HCT116 (cell line): ENCODE results near the gene OPCML.

Experiments used
- CEBPB ChIP-seq: IDR thresholded peaks from 2 replicates; pipeline ENCODE4 v1.6.1; 2012; ENCODE audit warnings: low read depth
- EGR1 ChIP-seq: IDR thresholded peaks from 2 replicates; pipeline ENCODE4 v1.6.1; 2012; ENCODE audit warnings: low read depth
- EZH2 ChIP-seq: fragments of 200-600 bp; sonication (generic); IDR thresholded peaks from 2 replicates; pipeline ENCODE4 v1.6.1; 2017; ENCODE audit warnings: antibody characterized with exemption, mixed run types
- EZH2phosphoT487 ChIP-seq: fragments of 200-600 bp; IDR thresholded peaks from 2 replicates; pipeline ENCODE4 v1.6.1; 2018; ENCODE audit warnings: antibody characterized with exemption, borderline replicate concordance
- FOSL1 ChIP-seq: IDR thresholded peaks from 2 replicates; pipeline ENCODE4 v1.6.1; 2012; ENCODE audit warnings: low read depth
- JUND ChIP-seq: IDR thresholded peaks from 2 replicates; pipeline ENCODE4 v1.6.1; 2012
- POLR2A ChIP-seq: IDR thresholded peaks from 2 replicates; pipeline ENCODE4 v1.7.0; 2011; ENCODE audit warnings: borderline replicate concordance; ENCODE audit not compliant: insufficient read depth, insufficient read length; ENCODE audit errors: extremely low read depth
- SP1 ChIP-seq: IDR thresholded peaks from 2 replicates; pipeline ENCODE4 v1.6.1; 2012; ENCODE audit warnings: low read depth
- TCF7L2 ChIP-seq: IDR thresholded peaks from 2 replicates; pipeline ENCODE4 v1.7.0; 2011; ENCODE audit warnings: borderline replicate concordance, inconsistent platforms; ENCODE audit not compliant: insufficient read depth, insufficient read length; ENCODE audit errors: extremely low read depth
- TF ChIP-seq, protein P1 (sequence below), 3 experiments: fragments of 200-600 bp in 1 of 3; sonication (generic) in 1 of 3; IDR thresholded peaks in 2 of 3; conservative IDR thresholded peaks in 1 of 3; 2 replicates each; pipeline ENCODE4 v1.5.1; 2012 to 2017; ENCODE audit warnings: low read depth in 2 of 3, low read length in 2 of 3, antibody characterized with exemption in 1 of 3, borderline replicate concordance in 1 of 3, control low read depth in 1 of 3, mild to moderate bottlenecking in 1 of 3, mixed read lengths in 1 of 3, mixed run types in 1 of 3, moderate library complexity in 1 of 3; ENCODE audit not compliant: insufficient read depth in 1 of 3
- TF ChIP-seq, protein P2 (sequence below): IDR thresholded peaks from 2 replicates; pipeline ENCODE4 v1.6.1; 2012; ENCODE audit warnings: low read depth
- TF ChIP-seq, protein P3 (sequence below): IDR thresholded peaks from 2 replicates; pipeline ENCODE4 v1.6.1; 2012
- TF ChIP-seq, protein P4 (sequence below): IDR thresholded peaks from 2 replicates; pipeline ENCODE4 v1.6.1; 2012

DNA sequence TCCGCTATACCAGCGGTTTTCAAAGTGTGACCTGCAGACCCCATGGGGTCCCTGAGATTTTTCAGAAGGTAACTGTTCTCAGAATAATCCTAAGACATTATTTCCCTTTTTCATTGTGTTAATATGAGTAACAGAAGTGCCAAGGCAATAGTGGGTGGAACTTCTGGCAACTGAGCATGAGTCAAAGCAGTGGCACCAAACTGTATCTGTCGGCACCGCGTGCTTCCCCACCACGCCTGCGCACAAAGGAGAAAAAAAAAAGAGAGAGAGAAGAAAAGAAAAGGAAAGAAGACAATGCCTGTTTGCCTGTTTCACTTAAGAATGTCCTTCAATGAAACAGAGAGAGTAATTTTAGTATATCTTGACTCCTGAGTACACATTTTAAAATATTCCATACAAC is 679.9 kb downstream of the OPCML start:
- no peak for TF ChIP-seq POLR2A
- no peak for TF ChIP-seq CEBPB
- no peak for TF ChIP-seq TCF7L2
- TF ChIP-seq, protein P1, sequence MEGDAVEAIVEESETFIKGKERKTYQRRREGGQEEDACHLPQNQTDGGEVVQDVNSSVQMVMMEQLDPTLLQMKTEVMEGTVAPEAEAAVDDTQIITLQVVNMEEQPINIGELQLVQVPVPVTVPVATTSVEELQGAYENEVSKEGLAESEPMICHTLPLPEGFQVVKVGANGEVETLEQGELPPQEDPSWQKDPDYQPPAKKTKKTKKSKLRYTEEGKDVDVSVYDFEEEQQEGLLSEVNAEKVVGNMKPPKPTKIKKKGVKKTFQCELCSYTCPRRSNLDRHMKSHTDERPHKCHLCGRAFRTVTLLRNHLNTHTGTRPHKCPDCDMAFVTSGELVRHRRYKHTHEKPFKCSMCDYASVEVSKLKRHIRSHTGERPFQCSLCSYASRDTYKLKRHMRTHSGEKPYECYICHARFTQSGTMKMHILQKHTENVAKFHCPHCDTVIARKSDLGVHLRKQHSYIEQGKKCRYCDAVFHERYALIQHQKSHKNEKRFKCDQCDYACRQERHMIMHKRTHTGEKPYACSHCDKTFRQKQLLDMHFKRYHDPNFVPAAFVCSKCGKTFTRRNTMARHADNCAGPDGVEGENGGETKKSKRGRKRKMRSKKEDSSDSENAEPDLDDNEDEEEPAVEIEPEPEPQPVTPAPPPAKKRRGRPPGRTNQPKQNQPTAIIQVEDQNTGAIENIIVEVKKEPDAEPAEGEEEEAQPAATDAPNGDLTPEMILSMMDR (IDR thresholded peaks at IDR 0.05 in 2 of 3, conservative IDR thresholded peaks at IDR 0.05 in 1 of 3; ENCODE audit: borderline replicate concordance in 1 of 3, insufficient read depth in 1 of 3, low read depth in 2 of 3, low read length in 2 of 3): no peak
- no peak for TF ChIP-seq EZH2phosphoT487
- TF ChIP-seq, protein P2, sequence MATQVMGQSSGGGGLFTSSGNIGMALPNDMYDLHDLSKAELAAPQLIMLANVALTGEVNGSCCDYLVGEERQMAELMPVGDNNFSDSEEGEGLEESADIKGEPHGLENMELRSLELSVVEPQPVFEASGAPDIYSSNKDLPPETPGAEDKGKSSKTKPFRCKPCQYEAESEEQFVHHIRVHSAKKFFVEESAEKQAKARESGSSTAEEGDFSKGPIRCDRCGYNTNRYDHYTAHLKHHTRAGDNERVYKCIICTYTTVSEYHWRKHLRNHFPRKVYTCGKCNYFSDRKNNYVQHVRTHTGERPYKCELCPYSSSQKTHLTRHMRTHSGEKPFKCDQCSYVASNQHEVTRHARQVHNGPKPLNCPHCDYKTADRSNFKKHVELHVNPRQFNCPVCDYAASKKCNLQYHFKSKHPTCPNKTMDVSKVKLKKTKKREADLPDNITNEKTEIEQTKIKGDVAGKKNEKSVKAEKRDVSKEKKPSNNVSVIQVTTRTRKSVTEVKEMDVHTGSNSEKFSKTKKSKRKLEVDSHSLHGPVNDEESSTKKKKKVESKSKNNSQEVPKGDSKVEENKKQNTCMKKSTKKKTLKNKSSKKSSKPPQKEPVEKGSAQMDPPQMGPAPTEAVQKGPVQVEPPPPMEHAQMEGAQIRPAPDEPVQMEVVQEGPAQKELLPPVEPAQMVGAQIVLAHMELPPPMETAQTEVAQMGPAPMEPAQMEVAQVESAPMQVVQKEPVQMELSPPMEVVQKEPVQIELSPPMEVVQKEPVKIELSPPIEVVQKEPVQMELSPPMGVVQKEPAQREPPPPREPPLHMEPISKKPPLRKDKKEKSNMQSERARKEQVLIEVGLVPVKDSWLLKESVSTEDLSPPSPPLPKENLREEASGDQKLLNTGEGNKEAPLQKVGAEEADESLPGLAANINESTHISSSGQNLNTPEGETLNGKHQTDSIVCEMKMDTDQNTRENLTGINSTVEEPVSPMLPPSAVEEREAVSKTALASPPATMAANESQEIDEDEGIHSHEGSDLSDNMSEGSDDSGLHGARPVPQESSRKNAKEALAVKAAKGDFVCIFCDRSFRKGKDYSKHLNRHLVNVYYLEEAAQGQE: no peak
- TF ChIP-seq, protein P3, sequence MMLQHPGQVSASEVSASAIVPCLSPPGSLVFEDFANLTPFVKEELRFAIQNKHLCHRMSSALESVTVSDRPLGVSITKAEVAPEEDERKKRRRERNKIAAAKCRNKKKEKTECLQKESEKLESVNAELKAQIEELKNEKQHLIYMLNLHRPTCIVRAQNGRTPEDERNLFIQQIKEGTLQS: no peak
- TF ChIP-seq FOSL1: no peak
- TF ChIP-seq, protein P4, sequence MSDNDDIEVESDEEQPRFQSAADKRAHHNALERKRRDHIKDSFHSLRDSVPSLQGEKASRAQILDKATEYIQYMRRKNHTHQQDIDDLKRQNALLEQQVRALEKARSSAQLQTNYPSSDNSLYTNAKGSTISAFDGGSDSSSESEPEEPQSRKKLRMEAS: no peak
- no peak for TF ChIP-seq EZH2
- no peak for TF ChIP-seq JUND
- TF ChIP-seq EGR1: no peak
- no peak for TF ChIP-seq SP1
